Psoas muscle (tissue), 8 donors: ENCODE data around the gene HRH1. TPM values are rescaled to one million over a fixed set of nuclear protein-coding genes. Genes with fewer than 3 reads are reported as not detected.
"Not testable (repeated sequence)": the region's sequence is repeated elsewhere in the genome, so short reads cannot be mapped to it uniquely, and the experiment has no call there.

Experiments used
- ATAC-seq, 4 donors: fragments of 200-7000 bp; cut with Tn5 transposase; one replicate each; pipeline ENCODE4 v1.9.1; 2020; ENCODE audit warnings: moderate library complexity in 3 of 4, mild to moderate bottlenecking in 2 of 4
- DNase-seq, 2 donors: peaks; one replicate each; pipeline ENCODE4 v3.0.0-alpha.2; 2020
- H3K27ac ChIP-seq: fragments of 200-600 bp; one replicate; pipeline ENCODE4 v1.8.0; 2022
- H3K27me3 ChIP-seq, 3 donors: fragments of 200-600 bp in 1 of 3; one replicate each; pipeline versions ENCODE4 v1.6.1 to v1.8.0; 2013 to 2022; ENCODE audit warnings: low read length in 2 of 3, mild to moderate bottlenecking in 2 of 3, moderate library complexity in 1 of 3; ENCODE audit not compliant: insufficient read depth in 3 of 3
- H3K36me3 ChIP-seq, 2 donors: fragments of 200-600 bp in 1 of 2; one replicate each; pipeline versions ENCODE4 v1.6.1 to v1.8.0; 2013 to 2022; ENCODE audit warnings: low read depth in 1 of 2, mild to moderate bottlenecking in 1 of 2, moderate library complexity in 1 of 2; ENCODE audit not compliant: insufficient read depth in 1 of 2
- H3K4me1 ChIP-seq: fragments of 200-600 bp; one replicate; pipeline ENCODE4 v1.8.0; 2022
- H3K4me3 ChIP-seq: fragments of 200-600 bp; one replicate; pipeline ENCODE4 v1.8.0; 2022; ENCODE audit warnings: mild to moderate bottlenecking
- H3K9me3 ChIP-seq: fragments of 200-600 bp; one replicate; pipeline ENCODE4 v1.8.0; 2022
- CTCF ChIP-seq: fragments of 200-600 bp; IDR thresholded peaks from one replicate; pipeline ENCODE4 v1.8.0; 2022; ENCODE audit warnings: antibody characterized with exemption
- whole genome bisulfite sequencing, 3 donors: extraction: QIAGEN DNeasy Blood & Tissue Kit; methylation state at CpG; one replicate each; pipeline versions ENCODE4 v1.1.6 to v1.1.7; 2013; 5-methylcytosine and 5-hydroxymethylcytosine counted together
- intact Hi-C, 2 donors: fragments of 100-400 bp; cut with DNase I; formaldehyde crosslinking; loops; one replicate each; pipeline versions ENCODE4 v1.11.0 to v1.14.2; 2022
- polyA plus RNA-seq, 3 donors: library from polyadenylated mRNA; stranded (reverse); fragments of 200-250 nt; gene quantifications; one replicate each; pipeline ENCODE4 v1.2.3, GENCODE V29; 2013
- total RNA-seq, 4 donors: library from RNA; stranded (reverse); fragmentation: NEBNext Ultra II Directional in 2 of 4; extraction: Animal tissue kit (Norgen Biotek cat#: 25700) in 2 of 4; gene quantifications; one replicate each; pipeline versions ENCODE4 v1.2.1 to v1.2.4, GENCODE V29; 2021 to 2023
- donor health status: healthy with polysubstance abuse.
- donor health status: DM: no; HTN: no; CAD: no; lungs with moderate emphysema.
- donor health status: Bipolar disorder and iron deficiency.
- donor health status: healthy.
- donor health status: DM: yes; HTN: yes; CAD: no.
- donor health status: DM: no; HTN: no; CAD: no.
- donor health status: DM: no; HTN: no; CAD: no.
- donor health status: DM: yes; HTN: yes; CAD: no.

HRH1 gene
- total and polyA plus RNA-seq, 7 donors = 0.29 to 1.5 (median 1.2) TPM

GRCh38 chr3:11250902-11251806, 96.9 kb downstream of the HRH1 start:
- intact Hi-C loops = no loop called here
- H3K4me3 ChIP-seq = no peak overlapping the region
- no peaks in the 10 kb centered on the region for H3K36me3 ChIP-seq
- no peak overlapping the region for H3K27ac ChIP-seq
- H3K27me3 ChIP-seq = no peaks in the 10 kb centered on the region
- H3K9me3 ChIP-seq = no peaks in the 10 kb centered on the region
- DNase-seq = no peak
- no peaks in the 10 kb centered on the region for H3K4me1 ChIP-seq
- 73 to 77% (median 73%) methylated on average over 10 of the region's 10 CpGs for WGBS, 3 donors
- ATAC-seq = no peak
- TF ChIP-seq CTCF = no peak

GRCh38 chr3:11251807-11252176, 97.5 kb downstream of the HRH1 start:
- TF ChIP-seq CTCF = no peak
- Histone ChIP-seq H3K4me3 (no peak overlapping the region), H3K27me3 (no peaks in the 10 kb centered on the region), H3K27ac (no peak overlapping the region), H3K4me1 (no peaks in the 10 kb centered on the region), H3K36me3 (no peaks in the 10 kb centered on the region), H3K9me3 (no peaks in the 10 kb centered on the region)
- intact Hi-C loops = no loop called here
- DNase-seq (no peak), ATAC-seq (no peak)
- 74 to 80% (median 79%) methylated on average over 6 of the region's 6 CpGs for WGBS, 3 donors

GRCh38 chr3:11254876-11255275, 100.6 kb downstream of the HRH1 start:
- Histone ChIP-seq H3K4me1 (no peaks in the 10 kb centered on the region), H3K9me3 (no peaks in the 10 kb centered on the region), H3K27me3 (no peaks in the 10 kb centered on the region), H3K4me3 (no peak overlapping the region), H3K36me3 (no peaks in the 10 kb centered on the region), H3K27ac (no peak overlapping the region)
- WGBS, 3 donors = 89 to 91% (median 91%) methylated on average over 6 of the region's 6 CpGs
- TF ChIP-seq CTCF = no peak
- DNase-seq = no peak
- intact Hi-C loops = no loop called here
- ATAC-seq = no peak

- ATAC-seq, H3K4me3 ChIP-seq, H3K36me3 ChIP-seq, intact Hi-C loops, H3K27ac ChIP-seq, H3K9me3 ChIP-seq, DNase-seq, H3K27me3 ChIP-seq, H3K4me1 ChIP-seq: not testable (repeated sequence)
- 78 to 81% (median 78%) methylated on average over 5 of the region's 5 CpGs for WGBS, 3 donors
These were observed 101.2 kb downstream of the HRH1 start for GRCh38 chr3:11255537-11255936.

- DNase-seq (no peak), ATAC-seq (no peak)
- intact Hi-C loops = no loop called here
- no peaks in the 10 kb centered on the region for H3K36me3 ChIP-seq
- TF ChIP-seq CTCF = no peak
- no peaks in the 10 kb centered on the region for H3K4me1 ChIP-seq
- H3K9me3 ChIP-seq = no peaks in the 10 kb centered on the region
- H3K27me3 ChIP-seq = no peaks in the 10 kb centered on the region
- H3K27ac ChIP-seq = no peak overlapping the region
- H3K4me3 ChIP-seq = no peak overlapping the region
- 92 to 97% (median 95%) methylated on average over 11 of the region's 11 CpGs for WGBS, 3 donors
These were observed 104.7 kb downstream of the HRH1 start for GRCh38 chr3:11258958-11259357.
